ENCODE measurements around the gene C11orf91.
A peak's percentile ranks its signal among the peaks of the same experiment; 100 is the strongest.

C11orf91 gene

DNA sequence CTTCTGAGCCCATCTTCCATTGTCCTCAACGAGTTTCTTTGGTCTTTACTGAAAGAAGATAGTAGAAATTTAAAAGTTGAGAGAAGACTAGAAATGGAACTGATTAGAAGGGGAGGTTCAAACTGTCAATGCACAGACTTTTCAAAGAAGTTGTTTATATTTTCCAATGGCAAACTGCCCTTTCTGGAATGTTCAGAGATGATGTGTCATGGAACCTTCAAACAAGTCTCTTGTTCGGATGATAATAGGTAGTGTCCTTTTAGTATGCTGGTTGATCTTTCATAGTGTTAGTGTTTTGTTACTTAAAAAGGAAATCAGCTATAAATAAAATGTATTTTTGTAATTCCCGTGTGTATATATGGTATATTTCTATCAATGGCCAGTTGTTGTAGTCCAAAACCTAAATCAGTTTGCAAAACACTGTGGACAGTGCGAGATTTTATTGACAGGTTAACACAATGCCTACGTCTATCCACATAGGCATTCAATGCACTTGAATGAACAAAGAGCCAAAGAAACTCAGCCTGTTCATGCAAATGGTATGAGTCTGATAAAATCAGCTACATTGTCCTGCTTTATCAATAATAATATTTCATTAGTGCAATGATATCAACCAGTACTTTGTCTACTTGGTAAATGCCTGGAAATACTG, 30.9 kb downstream of the C11orf91 start:
- TF ChIP-seq EGR1 (IDR thresholded peaks at IDR 0.05) (no peak), EP300 (IDR thresholded peaks at IDR 0.05; ENCODE audit: borderline replicate concordance) (no peak), TAF1 (IDR thresholded peaks at IDR 0.05; ENCODE audit: low read depth) (no peak)
- TF ChIP-seq, protein P1, sequence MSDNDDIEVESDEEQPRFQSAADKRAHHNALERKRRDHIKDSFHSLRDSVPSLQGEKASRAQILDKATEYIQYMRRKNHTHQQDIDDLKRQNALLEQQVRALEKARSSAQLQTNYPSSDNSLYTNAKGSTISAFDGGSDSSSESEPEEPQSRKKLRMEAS (IDR thresholded peaks at IDR 0.05): no peak

DNA sequence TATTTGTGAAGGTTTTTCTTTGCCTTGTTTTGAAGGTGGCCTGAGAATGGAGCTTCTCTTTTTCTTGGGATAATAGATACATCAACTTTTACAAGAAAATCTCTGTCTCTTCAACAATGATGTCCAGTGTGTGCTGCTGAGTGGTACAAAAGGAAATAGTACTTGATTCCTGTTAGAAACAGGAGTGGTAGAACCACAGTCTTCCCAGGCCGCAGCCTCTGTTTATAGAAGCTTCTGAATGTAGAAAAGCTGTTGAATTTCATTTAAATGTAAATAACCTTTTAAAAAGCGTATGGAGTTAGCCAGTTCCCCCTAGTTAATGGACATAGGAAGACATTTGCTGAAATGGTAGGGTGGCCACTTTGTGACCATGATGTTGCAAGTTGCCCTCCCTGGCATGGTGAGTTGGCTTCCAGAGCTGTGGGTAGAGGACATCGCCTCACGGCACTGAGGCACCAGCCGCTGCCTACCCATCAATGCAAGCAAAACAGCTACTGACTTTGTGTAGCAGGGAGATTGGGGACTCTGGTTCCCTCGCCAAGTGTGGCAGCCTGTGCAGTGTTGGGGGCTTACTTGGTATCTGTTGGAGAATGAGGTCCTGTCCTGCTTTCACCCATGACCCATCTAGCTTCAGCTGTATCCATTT, 31.6 kb downstream of the C11orf91 start:
- no peak for TF ChIP-seq ZBTB7A (IDR thresholded peaks at IDR 0.05; ENCODE audit: low read depth)
- TF ChIP-seq, protein P2, sequence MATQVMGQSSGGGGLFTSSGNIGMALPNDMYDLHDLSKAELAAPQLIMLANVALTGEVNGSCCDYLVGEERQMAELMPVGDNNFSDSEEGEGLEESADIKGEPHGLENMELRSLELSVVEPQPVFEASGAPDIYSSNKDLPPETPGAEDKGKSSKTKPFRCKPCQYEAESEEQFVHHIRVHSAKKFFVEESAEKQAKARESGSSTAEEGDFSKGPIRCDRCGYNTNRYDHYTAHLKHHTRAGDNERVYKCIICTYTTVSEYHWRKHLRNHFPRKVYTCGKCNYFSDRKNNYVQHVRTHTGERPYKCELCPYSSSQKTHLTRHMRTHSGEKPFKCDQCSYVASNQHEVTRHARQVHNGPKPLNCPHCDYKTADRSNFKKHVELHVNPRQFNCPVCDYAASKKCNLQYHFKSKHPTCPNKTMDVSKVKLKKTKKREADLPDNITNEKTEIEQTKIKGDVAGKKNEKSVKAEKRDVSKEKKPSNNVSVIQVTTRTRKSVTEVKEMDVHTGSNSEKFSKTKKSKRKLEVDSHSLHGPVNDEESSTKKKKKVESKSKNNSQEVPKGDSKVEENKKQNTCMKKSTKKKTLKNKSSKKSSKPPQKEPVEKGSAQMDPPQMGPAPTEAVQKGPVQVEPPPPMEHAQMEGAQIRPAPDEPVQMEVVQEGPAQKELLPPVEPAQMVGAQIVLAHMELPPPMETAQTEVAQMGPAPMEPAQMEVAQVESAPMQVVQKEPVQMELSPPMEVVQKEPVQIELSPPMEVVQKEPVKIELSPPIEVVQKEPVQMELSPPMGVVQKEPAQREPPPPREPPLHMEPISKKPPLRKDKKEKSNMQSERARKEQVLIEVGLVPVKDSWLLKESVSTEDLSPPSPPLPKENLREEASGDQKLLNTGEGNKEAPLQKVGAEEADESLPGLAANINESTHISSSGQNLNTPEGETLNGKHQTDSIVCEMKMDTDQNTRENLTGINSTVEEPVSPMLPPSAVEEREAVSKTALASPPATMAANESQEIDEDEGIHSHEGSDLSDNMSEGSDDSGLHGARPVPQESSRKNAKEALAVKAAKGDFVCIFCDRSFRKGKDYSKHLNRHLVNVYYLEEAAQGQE (IDR thresholded peaks at IDR 0.05; ENCODE audit: low read depth): no peak

DNA sequence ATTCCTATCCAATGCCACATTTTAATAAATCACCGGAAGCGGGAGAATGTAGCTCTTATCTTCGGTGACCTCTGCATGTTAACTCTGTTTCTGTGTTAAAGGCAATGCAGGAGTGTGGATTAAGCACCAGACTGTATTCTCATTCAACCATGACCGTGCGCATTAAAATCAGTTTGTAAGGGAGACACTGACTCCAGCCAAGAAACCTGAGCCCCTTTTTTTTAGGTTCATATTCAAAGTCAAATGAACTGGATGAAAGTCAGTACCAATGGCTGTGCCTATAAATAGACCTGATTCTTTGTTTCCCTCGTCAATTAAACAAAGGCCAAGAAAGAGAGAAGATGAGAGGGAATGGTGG, 32.2 kb downstream of the C11orf91 start:
- TF ChIP-seq NFIC (IDR thresholded peaks at IDR 0.05) (0 out of 2 replicates have a peak, but pooled peaks have one; percentile 8), FOXM1 (IDR thresholded peaks at IDR 0.05; ENCODE audit: borderline replicate concordance, low read depth) (no peak)

DNA sequence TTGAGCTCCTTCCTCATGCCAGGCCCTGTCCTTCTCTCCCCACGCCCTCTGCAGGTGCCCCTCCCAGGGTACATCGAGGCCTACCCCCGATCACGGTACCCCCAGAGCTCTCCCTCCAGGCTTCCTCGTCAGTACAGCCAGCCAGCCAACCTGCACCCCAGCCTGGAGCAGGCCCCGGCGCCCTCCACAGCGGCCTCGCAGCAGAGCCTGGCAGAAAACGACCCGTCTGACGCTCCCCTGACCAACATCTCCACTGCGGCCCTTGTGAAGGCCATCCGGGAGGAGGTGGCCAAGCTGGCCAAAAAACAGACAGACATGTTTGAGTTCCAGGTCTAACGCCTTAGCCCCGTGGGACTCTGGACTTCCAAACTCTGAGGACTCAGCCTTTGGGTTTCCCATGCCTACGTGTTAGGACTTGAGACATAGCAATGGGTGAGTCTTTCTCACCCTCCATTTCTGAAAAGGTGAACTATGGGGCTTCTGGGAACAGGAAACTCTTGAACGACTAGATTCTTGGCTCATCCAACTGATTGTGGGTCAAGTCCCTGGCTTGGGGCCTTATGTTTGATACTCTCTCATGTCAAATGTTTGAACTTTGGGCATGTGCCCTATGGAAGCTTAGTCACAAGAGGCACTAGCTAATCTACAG, 32.7 kb downstream of the C11orf91 start:
- TF ChIP-seq, protein P1 (IDR thresholded peaks at IDR 0.05): no peak

DNA sequence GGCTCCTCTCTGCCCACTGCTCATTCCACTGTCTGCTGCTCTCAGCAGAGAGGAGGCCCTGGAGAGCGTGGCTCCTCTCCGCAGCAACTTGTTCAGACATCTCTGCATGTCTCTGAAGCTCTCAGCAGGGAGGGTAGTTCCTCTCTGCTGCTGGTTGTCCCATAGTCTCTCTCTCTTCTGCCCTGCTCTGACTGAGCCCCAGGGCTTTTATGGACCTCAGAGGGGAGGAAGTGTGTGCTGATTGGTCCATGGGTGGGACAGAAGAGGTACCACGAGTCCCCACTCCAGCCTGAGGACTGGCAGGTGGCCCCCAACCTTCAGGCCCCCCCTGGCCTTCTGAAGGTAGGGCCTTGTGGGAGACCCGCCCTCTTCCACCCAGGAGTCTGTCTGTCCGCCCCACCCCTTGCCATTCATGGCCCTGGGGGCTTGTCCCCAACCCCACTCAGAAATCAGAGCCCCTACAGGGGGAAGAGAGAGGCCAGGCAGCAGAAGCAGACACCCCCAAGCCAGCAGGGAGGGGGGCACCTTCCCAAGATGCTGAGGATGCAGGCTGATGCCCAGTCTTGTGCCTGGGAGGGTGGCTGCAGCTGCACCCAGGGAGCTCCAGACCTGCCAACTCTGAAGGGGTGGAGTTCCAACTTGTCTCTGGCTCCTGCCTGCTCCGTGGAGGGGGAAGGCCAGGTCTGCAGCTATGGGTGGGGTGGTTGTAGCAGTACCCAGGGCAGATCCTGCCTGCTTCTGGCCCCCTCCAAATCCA, 35.1 kb downstream of the C11orf91 start:
- TF ChIP-seq RAD21 (IDR thresholded peaks at IDR 0.05; ENCODE audit: low read depth) (no peak), EGR1 (IDR thresholded peaks at IDR 0.05) (no peak), TEAD4 (IDR thresholded peaks at IDR 0.05) (no peak), CEBPB (IDR thresholded peaks at IDR 0.05) (no peak), EP300 (IDR thresholded peaks at IDR 0.05; ENCODE audit: borderline replicate concordance) (no peak), TAF1 (IDR thresholded peaks at IDR 0.05; ENCODE audit: low read depth) (no peak), NFIC (IDR thresholded peaks at IDR 0.05) (no peak), FOXM1 (IDR thresholded peaks at IDR 0.05; ENCODE audit: borderline replicate concordance, low read depth) (no peak), YY1 (IDR thresholded peaks at IDR 0.05; ENCODE audit: low read depth) (no peak), CREB1 (IDR thresholded peaks at IDR 0.05; ENCODE audit: low read depth) (no peak), TCF12 (IDR thresholded peaks at IDR 0.05; ENCODE audit: low read depth) (no peak), ZBTB7A (IDR thresholded peaks at IDR 0.05; ENCODE audit: low read depth) (no peak)
- TF ChIP-seq, protein P3, sequence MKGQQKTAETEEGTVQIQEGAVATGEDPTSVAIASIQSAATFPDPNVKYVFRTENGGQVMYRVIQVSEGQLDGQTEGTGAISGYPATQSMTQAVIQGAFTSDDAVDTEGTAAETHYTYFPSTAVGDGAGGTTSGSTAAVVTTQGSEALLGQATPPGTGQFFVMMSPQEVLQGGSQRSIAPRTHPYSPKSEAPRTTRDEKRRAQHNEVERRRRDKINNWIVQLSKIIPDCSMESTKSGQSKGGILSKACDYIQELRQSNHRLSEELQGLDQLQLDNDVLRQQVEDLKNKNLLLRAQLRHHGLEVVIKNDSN (IDR thresholded peaks at IDR 0.05): no peak
- TF ChIP-seq, protein P2 (IDR thresholded peaks at IDR 0.05; ENCODE audit: low read depth): no peak
- TF ChIP-seq, protein P1 (IDR thresholded peaks at IDR 0.05): no peak

DNA sequence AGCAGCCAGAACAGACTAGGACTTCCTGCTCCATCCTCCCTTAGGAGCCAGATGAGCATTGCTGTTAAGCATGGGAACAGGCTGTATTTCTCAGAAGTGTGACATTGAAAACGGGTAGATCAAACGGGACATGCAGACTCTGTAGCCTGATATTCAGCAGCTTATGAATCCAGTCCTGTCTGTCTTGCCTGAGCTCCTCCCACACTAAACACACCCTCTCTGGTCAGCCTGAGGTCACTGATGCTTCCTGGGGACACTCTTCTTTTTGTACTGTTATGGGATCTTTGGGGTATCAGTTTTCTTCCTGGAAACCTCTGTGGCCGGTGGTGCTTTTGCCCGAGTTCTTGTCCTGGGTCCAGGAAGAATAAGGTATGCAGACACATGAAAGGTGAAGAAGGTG, 35.8 kb downstream of the C11orf91 start:
- no peak for TF ChIP-seq ZBTB7A (IDR thresholded peaks at IDR 0.05; ENCODE audit: low read depth)
- TF ChIP-seq EP300 (IDR thresholded peaks at IDR 0.05; ENCODE audit: borderline replicate concordance): no peak
- TF ChIP-seq TEAD4 (IDR thresholded peaks at IDR 0.05): no peak
- no peak for TF ChIP-seq FOXM1 (IDR thresholded peaks at IDR 0.05; ENCODE audit: borderline replicate concordance, low read depth)

Data from Ishikawa (cell line).